ENCODE data around the gene KLHL26.

KLHL26 gene

DNA sequence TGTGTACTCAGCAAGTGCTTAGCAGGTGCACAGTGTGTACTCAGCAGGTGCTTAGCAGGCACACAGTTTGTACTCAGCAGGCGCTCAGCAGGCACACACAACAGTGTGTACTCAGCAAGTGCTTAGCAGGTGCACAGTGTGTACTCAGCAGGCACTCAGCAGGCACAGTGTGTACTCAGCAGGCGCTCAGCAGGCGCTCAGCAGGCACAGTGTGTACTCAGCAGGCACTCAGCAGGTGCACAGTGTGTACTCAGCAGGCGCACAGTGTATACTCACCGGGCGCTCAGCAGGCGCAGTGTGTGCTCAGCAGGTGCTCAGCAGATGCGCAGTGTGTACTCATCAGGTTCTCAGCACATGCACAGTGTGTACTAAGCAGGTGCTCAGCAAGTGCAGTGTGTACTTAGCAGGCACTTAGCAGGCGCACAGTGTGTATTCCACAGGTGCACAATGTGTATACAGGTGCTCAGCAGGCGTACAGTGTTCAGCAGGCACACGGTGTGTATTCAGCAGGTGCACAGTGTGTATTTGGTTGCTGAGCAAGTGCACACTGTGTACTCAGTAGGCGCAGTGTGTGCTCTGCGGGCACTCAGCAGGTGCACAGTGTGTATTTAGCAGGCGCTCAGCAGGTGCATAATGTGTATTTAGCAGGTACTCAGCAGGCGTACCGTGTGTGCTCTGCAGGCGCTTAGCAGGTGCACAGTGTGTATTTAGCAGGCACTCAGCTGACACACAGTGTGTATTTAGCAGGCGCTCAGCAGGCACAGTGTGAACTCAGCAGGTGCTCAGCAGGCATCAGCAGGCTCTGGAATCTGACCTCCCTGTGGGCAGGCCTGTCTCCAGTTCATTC lies 61.7 kb downstream of the KLHL26 start:
- H3K4me1 Mint-ChIP-seq, result peaks cover 32% of the 10 kb centered on the region
- no peak overlapping the region for H3K4me3 Mint-ChIP-seq
- no peaks in the 10 kb centered on the region for H3K9me3 Mint-ChIP-seq
- no peak overlapping the region for H3K27ac Mint-ChIP-seq
- ATAC-seq (no peak), DNase-seq (ENCODE audit: low spot score in 2 of 2) (no peak)
- H3K36me3 Mint-ChIP-seq, result no peaks in the 10 kb centered on the region

DNA sequence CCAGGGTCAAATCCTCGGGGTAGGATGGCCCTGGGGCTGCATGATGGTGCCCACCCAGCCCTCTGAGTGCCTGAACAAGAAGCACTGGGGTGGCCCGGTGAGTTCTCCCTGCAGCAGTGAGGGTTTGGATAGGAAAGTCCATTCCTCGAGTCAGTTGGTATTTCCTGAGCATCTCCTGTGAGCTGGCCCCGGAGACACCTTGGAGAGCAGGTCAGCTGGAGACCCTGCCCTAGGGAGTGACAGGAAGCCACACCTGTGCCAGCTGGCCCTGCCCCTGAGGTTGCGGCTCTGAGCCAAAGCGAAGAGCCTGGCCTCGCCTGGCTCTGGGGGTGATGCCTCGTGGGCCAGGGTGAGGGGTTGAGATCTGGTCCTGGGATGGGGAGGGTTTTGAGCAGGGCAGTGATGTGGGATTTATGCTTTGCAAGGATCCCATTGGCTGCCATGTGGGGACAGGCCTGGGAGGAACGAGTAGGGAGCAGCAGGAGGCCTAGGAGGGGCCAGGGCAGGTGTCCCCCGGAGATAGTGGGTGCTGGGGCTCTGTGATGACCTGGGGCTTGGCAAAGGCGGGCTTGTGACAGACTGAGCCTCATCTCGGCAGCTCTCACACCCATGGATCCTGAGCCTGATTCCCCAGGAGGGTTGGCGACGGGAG lies 62.7 kb downstream of the KLHL26 start:
- H3K4me1 Mint-ChIP-seq, result peaks cover 32% of the 10 kb centered on the region
- no peaks in the 10 kb centered on the region for H3K36me3 Mint-ChIP-seq
- H3K9me3 Mint-ChIP-seq, result no peaks in the 10 kb centered on the region
- no peak for DNase-seq (ENCODE audit: low spot score in 2 of 2)
- no peak for ATAC-seq
- peak overlapping the region; percentile 72 for H3K4me3 Mint-ChIP-seq
- H3K27ac Mint-ChIP-seq, result peak overlapping the region; percentile 83

DNA sequence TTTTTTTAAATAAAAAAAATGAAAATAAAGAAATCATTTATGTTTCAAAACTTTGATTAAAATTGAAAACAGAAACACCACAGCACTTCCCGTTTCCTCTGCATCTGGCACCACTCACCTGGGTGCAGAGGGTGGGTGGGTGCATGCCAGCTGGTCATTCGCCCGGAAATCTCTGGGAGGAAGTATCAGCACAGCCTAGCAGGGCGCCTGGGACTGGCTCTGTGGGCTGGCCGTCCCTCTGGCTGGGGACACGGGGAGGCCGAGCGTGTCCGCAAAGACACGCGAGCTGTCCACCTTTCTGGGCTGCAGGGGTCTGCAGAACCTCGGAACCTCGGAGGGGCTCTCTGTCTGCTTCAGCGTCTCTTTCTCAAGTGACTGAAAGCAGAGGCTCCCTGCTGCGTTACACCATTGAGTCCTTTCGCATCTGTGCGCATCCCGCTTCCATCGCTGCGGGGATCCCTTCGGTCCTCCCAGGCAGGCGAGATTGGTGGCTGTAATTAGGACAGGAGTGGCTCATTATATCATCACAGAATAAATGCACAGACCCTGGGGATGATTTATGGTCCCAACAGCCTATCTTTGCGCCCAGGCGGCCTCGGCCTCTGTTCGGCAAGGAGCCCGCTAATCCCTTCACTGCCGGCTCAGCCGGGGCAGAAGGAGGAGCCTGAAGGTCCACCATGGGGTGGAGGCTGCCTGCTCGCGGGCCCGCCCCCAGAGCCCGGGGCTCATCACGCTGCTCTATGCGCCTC lies 63.8 kb downstream of the KLHL26 start:
- peak overlapping the region; percentile 72 for H3K4me3 Mint-ChIP-seq
- ATAC-seq (peak; percentile 97), DNase-seq (ENCODE audit: low spot score in 2 of 2) (peak; percentile 53 to 84)
- no peaks in the 10 kb centered on the region for H3K9me3 Mint-ChIP-seq
- H3K4me1 Mint-ChIP-seq, result peaks cover 32% of the 10 kb centered on the region
- H3K36me3 Mint-ChIP-seq, result no peaks in the 10 kb centered on the region
- peak overlapping the region; percentile 83 for H3K27ac Mint-ChIP-seq

DNA sequence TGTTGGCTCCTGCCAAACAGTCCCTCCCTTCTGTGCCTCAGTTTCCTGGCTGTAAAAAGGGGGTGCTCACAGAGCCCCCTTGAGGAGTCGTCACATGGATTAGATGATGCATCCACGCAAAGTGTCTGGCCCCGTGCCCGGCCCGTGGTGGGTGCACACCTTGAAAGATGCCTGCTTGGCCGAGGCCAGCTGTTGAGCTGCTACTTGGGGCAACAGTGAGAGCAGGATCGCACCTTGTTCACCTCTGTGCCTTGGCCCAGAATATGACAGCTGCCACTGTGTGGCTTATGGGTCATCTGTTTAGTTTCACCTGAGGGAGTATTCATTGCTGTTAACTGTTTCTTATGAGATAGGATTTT lies 64.4 kb downstream of the KLHL26 start:
- H3K4me1 Mint-ChIP-seq, result peaks cover 27% of the 10 kb centered on the region
- no peaks in the 10 kb centered on the region for H3K9me3 Mint-ChIP-seq
- DNase-seq (ENCODE audit: low spot score in 2 of 2) (no peak), ATAC-seq (peak; percentile 45)
- H3K36me3 Mint-ChIP-seq, result no peaks in the 10 kb centered on the region
- peak overlapping the region; percentile 83 for H3K27ac Mint-ChIP-seq
- peak overlapping the region; percentile 72 for H3K4me3 Mint-ChIP-seq

DNA sequence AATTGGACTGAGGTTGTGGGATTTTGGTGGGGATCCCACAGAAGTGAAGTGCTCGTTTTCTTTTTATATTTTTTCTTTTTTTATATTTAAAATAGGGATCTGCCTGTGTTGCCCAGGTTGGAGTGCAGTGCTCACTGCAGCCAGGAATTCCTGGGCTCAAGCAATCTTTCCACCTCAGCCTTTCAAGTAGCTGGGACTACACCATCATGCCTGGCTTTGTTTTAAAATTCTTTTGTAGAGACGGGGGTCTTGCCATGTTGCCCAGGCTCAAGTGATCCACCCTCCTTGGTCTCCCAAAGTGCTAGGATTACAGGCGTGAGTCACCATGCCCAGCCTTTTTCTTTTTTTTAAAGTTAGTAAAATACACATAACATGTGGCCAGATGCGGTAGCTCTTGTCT lies 67.2 kb downstream of the KLHL26 start:
- Mint-ChIP-seq H3K4me1 (peaks cover 37% of the 10 kb centered on the region), H3K36me3 (no peaks in the 10 kb centered on the region), H3K27ac (no peak overlapping the region), H3K4me3 (no peak overlapping the region), H3K9me3 (no peaks in the 10 kb centered on the region)
- no peak for ATAC-seq
- no peak for DNase-seq (ENCODE audit: low spot score in 2 of 2)

DNA sequence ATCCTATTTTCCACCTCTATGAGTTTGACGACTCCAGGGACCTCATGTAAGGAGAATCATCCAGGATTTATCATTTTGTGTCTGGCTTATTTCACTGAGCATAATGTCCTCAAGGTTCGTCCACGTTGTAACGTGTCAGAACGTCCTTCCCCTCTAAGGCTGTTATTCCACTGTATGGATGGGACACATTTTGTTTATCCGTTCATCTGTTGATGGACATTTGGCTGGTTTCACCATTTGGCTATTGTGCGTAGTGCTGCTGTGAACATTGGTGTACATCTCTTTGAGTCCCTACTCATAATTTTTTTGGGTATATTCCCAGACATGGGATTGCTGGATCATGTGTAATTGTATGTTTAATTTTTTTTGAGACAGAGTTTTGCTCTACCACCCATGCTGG lies 68.1 kb downstream of the KLHL26 start:
- H3K4me1 Mint-ChIP-seq, result peaks cover 30% of the 10 kb centered on the region
- no peak overlapping the region for H3K4me3 Mint-ChIP-seq
- H3K27ac Mint-ChIP-seq, result no peak overlapping the region
- H3K9me3 Mint-ChIP-seq, result no peaks in the 10 kb centered on the region
- no peak for DNase-seq (ENCODE audit: low spot score in 2 of 2)
- H3K36me3 Mint-ChIP-seq, result no peaks in the 10 kb centered on the region
- no peak for ATAC-seq

DNA sequence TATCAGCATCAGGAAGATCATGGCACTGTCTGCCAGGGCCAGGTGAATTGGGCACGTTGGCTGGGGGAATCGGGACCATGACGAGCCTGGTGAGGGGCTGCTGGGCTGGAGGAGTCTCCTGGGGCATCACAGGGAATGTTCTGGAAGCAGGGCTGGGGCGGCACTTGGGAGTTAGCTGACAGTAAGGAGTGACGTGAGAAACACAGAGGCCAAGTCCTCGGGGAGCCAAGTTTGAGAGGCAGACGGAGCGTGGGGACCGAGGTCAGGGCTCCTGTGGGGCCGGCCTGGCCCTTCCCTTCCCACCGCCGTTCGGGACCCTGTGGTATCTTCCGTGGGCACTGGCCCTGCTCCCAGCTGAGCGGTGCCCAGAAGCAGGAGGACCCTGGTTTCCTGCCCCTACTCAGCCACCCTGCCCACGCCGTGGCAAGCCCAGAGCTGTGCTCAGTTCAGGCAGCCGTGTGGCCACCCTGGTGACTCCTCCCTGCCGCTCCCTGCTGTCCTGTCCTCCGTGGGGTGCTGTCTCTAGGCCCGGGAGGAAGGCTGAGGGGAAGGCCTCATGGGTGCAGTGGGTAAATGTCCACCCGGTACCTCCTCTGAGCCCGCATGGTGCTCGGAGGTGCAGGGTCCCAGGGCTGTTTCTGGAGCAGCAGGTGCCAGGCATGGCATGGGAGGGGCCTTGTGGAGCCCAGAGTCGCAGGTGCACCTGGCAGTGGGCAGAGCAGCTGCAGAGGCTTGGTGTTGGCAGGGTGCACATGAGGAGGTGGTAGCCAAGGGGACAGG lies 71.8 kb downstream of the KLHL26 start:
- peaks cover 25% of the 10 kb centered on the region for H3K4me1 Mint-ChIP-seq
- DNase-seq (ENCODE audit: low spot score in 2 of 2), result no peak
- no peak overlapping the region for H3K4me3 Mint-ChIP-seq
- no peaks in the 10 kb centered on the region for H3K36me3 Mint-ChIP-seq
- no peaks in the 10 kb centered on the region for H3K9me3 Mint-ChIP-seq
- peak overlapping the region; percentile 82 for H3K27ac Mint-ChIP-seq
- ATAC-seq, result no peak

DNA sequence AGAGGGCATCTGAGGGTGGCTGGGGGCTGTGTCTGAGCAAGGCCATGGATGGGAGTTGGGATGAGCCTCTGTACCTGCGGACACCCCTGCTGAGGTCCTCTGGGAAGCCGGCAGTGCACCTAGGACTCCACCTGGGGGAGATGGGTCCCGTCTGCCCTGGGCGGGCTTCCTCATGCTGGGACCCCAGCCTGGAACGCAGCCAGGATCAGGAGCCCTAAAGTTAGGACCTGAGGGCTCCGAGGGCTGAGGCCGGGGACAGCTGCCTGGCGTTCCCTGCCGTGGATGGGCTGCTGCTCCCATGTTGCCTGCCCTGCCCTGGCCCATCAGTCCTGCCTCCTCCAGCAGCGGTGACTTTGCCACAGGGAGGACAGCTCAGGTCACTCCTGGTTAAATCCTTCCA lies 72.7 kb downstream of the KLHL26 start:
- Mint-ChIP-seq H3K9me3 (no peaks in the 10 kb centered on the region), H3K36me3 (no peaks in the 10 kb centered on the region), H3K27ac (no peak overlapping the region), H3K4me1 (peaks cover 30% of the 10 kb centered on the region), H3K4me3 (no peak overlapping the region)
- ATAC-seq (no peak), DNase-seq (ENCODE audit: low spot score in 2 of 2) (no peak)

DNA sequence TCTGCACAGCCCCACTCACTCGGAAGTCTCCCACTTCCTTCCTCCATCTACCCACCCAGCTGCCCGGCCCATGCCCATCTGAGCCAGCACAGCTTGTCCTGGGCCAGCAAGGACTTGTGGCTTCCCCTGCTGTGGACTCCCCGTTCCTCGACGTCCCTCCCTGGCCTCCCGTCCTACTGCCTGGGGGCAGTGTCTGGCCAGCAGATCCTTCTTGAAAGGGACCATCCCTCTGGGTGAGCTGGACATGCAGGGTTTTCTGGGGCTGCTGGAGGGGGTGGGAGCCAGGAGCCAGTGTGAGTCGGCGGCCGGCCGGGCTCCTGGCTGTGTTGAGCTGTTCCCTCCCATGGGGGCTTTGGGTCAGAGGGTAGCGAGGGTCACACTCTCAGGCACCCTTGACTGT lies 73.4 kb downstream of the KLHL26 start:
- no peak overlapping the region for H3K27ac Mint-ChIP-seq

GRCh38 chr19:18710996-18711751 lies 74.3 kb downstream of the KLHL26 start:
- ATAC-seq (no peak), DNase-seq (ENCODE audit: low spot score in 2 of 2) (no peak)
- Mint-ChIP-seq H3K4me3 (no peak overlapping the region), H3K27ac (no peak overlapping the region), H3K36me3 (no peaks in the 10 kb centered on the region), H3K4me1 (peaks cover 39% of the 10 kb centered on the region), H3K9me3 (no peaks in the 10 kb centered on the region)

More for the DNA sequence above, 73.4 kb downstream of the KLHL26 start:
- DNase-seq (ENCODE audit: low spot score in 2 of 2) (no peak), ATAC-seq (no peak)
- Mint-ChIP-seq H3K4me3 (no peak overlapping the region), H3K36me3 (no peaks in the 10 kb centered on the region), H3K4me1 (peaks cover 32% of the 10 kb centered on the region), H3K9me3 (no peaks in the 10 kb centered on the region)

GRCh38 chr19:18711893-18712292 lies 75.1 kb downstream of the KLHL26 start:
- no peak overlapping the region for H3K27ac Mint-ChIP-seq
- no peaks in the 10 kb centered on the region for H3K36me3 Mint-ChIP-seq
- ATAC-seq (no peak), DNase-seq (ENCODE audit: low spot score in 2 of 2) (no peak)
- no peaks in the 10 kb centered on the region for H3K9me3 Mint-ChIP-seq
- H3K4me1 Mint-ChIP-seq, result peaks cover 45% of the 10 kb centered on the region
- H3K4me3 Mint-ChIP-seq, result no peak overlapping the region

DNA sequence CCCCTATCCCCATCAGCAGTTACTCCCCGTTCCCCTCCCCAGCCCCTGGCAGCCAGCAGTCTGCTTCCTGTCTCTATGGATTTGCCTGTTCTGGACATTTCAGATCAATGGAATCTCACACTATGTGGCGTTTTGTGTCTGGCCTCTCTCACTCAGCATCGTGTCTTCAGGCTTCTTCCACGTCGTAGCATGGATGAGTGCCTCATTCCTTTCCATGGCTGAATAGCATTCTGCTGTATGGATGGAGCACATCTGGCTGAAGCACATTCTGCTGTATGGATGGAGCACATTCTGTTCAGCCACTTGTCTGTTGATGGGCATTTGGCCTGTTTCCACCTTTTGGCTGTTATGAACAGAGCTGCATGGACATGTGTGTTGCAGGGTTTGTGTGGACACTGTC lies 76.2 kb downstream of the KLHL26 start:
- Mint-ChIP-seq H3K4me1 (peaks cover 39% of the 10 kb centered on the region), H3K36me3 (no peaks in the 10 kb centered on the region), H3K9me3 (no peaks in the 10 kb centered on the region), H3K27ac (peak overlapping the region; percentile 61), H3K4me3 (no peak overlapping the region)
- no peak for DNase-seq (ENCODE audit: low spot score in 2 of 2)
- ATAC-seq, result no peak

GRCh38 chr19:18713550-18714117 lies 76.8 kb downstream of the KLHL26 start:
- Mint-ChIP-seq H3K4me1 (peaks cover 32% of the 10 kb centered on the region), H3K9me3 (no peaks in the 10 kb centered on the region), H3K36me3 (no peaks in the 10 kb centered on the region), H3K4me3 (no peak overlapping the region), H3K27ac (peak overlapping the region; percentile 61)
- ATAC-seq, result peak; percentile 74
- no peak for DNase-seq (ENCODE audit: low spot score in 2 of 2)

DNA sequence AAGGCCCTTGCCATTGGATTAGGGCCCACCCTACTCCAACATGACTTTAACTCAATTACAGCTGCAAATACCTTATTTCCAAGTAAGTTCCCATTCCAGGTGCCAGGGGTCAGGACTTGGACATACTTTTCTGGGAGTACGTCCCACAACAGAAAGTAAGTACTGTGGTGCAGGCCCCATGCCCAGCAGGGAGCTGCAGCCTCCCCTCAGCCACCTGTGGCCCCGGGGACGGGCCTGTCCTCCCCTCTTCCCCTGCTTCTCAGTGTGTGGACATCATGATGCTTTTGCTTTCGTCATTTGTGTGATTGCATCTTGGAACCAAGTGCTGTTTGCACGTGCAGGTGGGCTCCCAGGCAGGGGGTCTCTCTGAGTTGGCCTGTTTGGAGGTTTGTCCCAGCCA lies 78.6 kb downstream of the KLHL26 start:
- no peak for DNase-seq (ENCODE audit: low spot score in 2 of 2)
- H3K9me3 Mint-ChIP-seq, result no peaks in the 10 kb centered on the region
- no peak overlapping the region for H3K4me3 Mint-ChIP-seq
- ATAC-seq, result no peak
- peaks cover 32% of the 10 kb centered on the region for H3K4me1 Mint-ChIP-seq
- peak overlapping the region; percentile 43 for H3K27ac Mint-ChIP-seq
- no peaks in the 10 kb centered on the region for H3K36me3 Mint-ChIP-seq

All from stimulated activated effector memory CD8-positive, alpha-beta T cell treated with anti-CD3 and anti-CD28 coated beads, Interleukin-12 subunit alpha, Interleukin-12 subunit beta, amount 100 ng/mL, for 72 hours (primary cell).